ENCODE measurements around the gene RUNX2. TPM values are rescaled to one million over a fixed set of nuclear protein-coding genes. Genes with fewer than 3 reads are reported as not detected.
"Not testable (repeated sequence)": the region's sequence is repeated elsewhere in the genome, so short reads cannot be mapped to it uniquely, and the experiment has no call there.

The RUNX2 gene
- total RNA-seq (4.7 TPM), polyA plus RNA-seq (ENCODE audit: insufficient read depth, low read depth, low replicate concordance) (2.3 TPM)
- long read RNA-seq, donor 1 = 0 reads
- long read RNA-seq, donor 2 = 0 reads
- long read RNA-seq, donor 3 = 0 reads
- long read RNA-seq, donor 4 = 0 reads
- long read RNA-seq, donor 5 = 0 reads
- long read RNA-seq, donor 6 = 0 reads
- long read RNA-seq, donor 7, partial matches to known transcripts = 0 of 1 reads
- long read RNA-seq, donor 7, other reads (novel, unspliced or antisense) = 1 of 1 reads
- long read RNA-seq, donor 8 = 0 reads
- long read RNA-seq, donor 9 = 0 reads
- long read RNA-seq, donor 10, partial matches to known transcripts = 0 of 1 reads
- long read RNA-seq, donor 10, other reads (novel, unspliced or antisense) = 0 of 1 reads

DNA sequence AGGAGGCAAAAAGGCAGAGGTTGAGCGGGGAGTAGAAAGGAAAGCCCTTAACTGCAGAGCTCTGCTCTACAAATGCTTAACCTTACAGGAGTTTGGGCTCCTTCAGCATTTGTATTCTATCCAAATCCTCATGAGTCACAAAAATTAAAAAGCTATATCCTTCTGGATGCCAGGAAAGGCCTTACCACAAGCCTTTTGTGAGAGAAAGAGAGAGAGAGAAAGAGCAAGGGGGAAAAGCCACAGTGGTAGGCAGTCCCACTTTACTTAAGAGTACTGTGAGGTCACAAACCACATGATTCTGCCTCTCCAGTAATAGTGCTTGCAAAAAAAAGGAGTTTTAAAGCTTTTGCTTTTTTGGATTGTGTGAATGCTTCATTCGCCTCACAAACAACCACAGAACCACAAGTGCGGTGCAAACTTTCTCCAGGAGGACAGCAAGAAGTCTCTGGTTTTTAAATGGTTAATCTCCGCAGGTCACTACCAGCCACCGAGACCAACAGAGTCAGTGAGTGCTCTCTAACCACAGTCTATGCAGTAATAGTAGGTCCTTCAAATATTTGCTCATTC, at the start of gene RUNX2:
Gene RUNX2, plus strand, starts transcription at position 375 of the 567 bp plus-strand sequence. CDS start 397 bp downstream, outside the sequence.
- no peak for DNase-seq
- Histone ChIP-seq H3K27ac (ENCODE audit: low read depth in 2 of 2, low read length in 2 of 2) (no peak within 1 kb of the TSS), H3K4me1 (ENCODE audit: control insufficient read depth in 2 of 3, insufficient read depth in 2 of 3, low read depth in 1 of 3, low read length in 3 of 3) (no peaks in the 10 kb centered on the region), H3K36me3 (ENCODE audit: control insufficient read depth in 2 of 3, insufficient read depth in 3 of 3, low read length in 3 of 3) (no peaks in the 10 kb centered on the region), H3K4me3 (ENCODE audit: low read length in 3 of 3) (peak within 1 kb of the TSS in 2 of 3 donors; percentile 41 to 56), H3K9me3 (ENCODE audit: control insufficient read depth in 2 of 3, insufficient read depth in 1 of 3, low read length in 3 of 3) (no peaks in the 10 kb centered on the region), H3K27me3 (ENCODE audit: control insufficient read depth, insufficient read depth, low read length) (no peaks in the 10 kb centered on the region), H3K9ac (ENCODE audit: low read length in 3 of 3) (peak within 1 kb of the TSS in 1 of 3 donors; percentile 19)
- TF ChIP-seq CTCF (IDR thresholded peaks at IDR 0.05; ENCODE audit: borderline replicate concordance, extremely low read depth, insufficient read depth) = no peak
- no peak for FAIRE-seq
- intact Hi-C loops (cut with DNase I) = no loop called here

- DNase-seq (no peak), FAIRE-seq (no peak)
- no peaks in the 10 kb centered on the region for H3K36me3 ChIP-seq (ENCODE audit: control insufficient read depth in 2 of 3, insufficient read depth in 3 of 3, low read length in 3 of 3)
- TF ChIP-seq CTCF (IDR thresholded peaks at IDR 0.05; ENCODE audit: borderline replicate concordance, extremely low read depth, insufficient read depth) = no peak
- H3K4me3 ChIP-seq (ENCODE audit: low read length in 3 of 3) = no peak overlapping the region
- H3K27ac ChIP-seq (ENCODE audit: low read depth in 2 of 2, low read length in 2 of 2) = no peak overlapping the region
- no peak overlapping the region for H3K9ac ChIP-seq (ENCODE audit: low read length in 3 of 3)
- H3K27me3 ChIP-seq (ENCODE audit: control insufficient read depth, insufficient read depth, low read length) = no peaks in the 10 kb centered on the region
- no peaks in the 10 kb centered on the region for H3K9me3 ChIP-seq (ENCODE audit: control insufficient read depth in 2 of 3, insufficient read depth in 1 of 3, low read length in 3 of 3)
- no peaks in the 10 kb centered on the region for H3K4me1 ChIP-seq (ENCODE audit: control insufficient read depth in 2 of 3, insufficient read depth in 2 of 3, low read depth in 1 of 3, low read length in 3 of 3)
- intact Hi-C loops (cut with DNase I) = no loop called here
Observed at GRCh38 chr6:45278367-45278766, 49.8 kb upstream of the RUNX2 start.

DNA sequence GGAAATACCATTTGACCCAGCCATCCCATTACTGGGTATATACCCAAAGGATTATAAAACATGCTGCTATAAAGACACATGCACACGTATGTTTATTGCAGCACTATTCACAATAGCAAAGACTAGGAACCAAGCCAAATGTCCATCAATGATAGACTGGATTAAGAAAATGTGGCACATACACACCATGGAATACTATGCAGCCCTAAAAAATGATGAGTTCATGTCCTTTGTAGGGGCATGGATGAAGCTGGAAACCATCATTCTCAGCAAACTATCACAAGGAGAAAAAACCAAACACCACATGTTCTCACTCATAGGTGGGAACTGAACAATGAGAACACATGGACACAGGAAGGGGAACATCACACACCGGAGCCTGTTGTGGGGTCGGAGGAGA, 41.4 kb upstream of the RUNX2 start:
- H3K9ac ChIP-seq (ENCODE audit: low read length in 3 of 3); H3K4me1 ChIP-seq (ENCODE audit: control insufficient read depth in 2 of 3, insufficient read depth in 2 of 3, low read depth in 1 of 3, low read length in 3 of 3); DNase-seq; H3K36me3 ChIP-seq (ENCODE audit: control insufficient read depth in 2 of 3, insufficient read depth in 3 of 3, low read length in 3 of 3); intact Hi-C loops (cut with DNase I); H3K27ac ChIP-seq (ENCODE audit: low read depth in 2 of 2, low read length in 2 of 2); H3K4me3 ChIP-seq (ENCODE audit: low read length in 3 of 3); FAIRE-seq; H3K27me3 ChIP-seq (ENCODE audit: control insufficient read depth, insufficient read depth, low read length); H3K9me3 ChIP-seq (ENCODE audit: control insufficient read depth in 2 of 3, insufficient read depth in 1 of 3, low read length in 3 of 3): not testable (repeated sequence)

DNA sequence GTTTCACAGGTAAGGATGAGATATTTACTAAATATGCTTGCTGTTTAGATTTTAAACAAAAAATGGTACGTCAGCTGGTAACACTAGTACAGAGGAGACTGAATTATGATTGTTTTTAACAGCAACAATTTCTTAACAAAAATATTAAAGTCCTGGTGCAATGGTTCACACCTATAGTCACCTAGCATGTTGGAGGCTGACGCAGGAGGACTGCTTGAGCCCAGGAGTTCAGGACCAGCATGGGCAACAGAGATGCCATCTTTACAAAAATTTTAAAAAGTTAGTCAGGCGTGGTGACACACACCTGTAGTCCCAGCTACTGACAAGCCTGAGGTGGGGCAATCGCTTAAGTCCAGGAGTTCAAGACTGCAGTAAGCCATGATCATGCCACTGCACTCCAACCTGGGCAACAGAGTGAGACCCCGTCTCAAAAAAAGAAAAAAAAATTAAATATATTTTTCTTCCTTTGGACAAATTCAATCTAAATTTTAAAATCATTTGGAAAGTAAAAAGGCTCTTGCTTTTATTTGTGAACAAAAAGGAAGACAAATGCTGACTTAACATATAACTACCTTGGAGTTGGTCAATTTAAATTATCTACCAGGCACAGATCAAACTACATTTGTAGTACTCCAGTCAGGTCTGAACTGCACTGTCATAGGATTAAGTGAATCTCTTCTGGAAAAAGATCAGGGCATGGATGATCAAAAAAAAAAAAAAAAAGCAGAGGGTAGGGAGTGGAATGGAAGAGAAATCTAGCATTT, 38.2 kb upstream of the RUNX2 start:
- FAIRE-seq (no peak), DNase-seq (no peak)
- Histone ChIP-seq H3K9me3 (ENCODE audit: control insufficient read depth in 2 of 3, insufficient read depth in 1 of 3, low read length in 3 of 3) (peaks cover 0 to 2% (median 0%) of the 10 kb centered on the region in 3 donors), H3K9ac (ENCODE audit: low read length in 3 of 3) (no peak overlapping the region), H3K4me3 (ENCODE audit: low read length in 3 of 3) (no peak overlapping the region), H3K27me3 (ENCODE audit: control insufficient read depth, insufficient read depth, low read length) (no peaks in the 10 kb centered on the region), H3K36me3 (ENCODE audit: control insufficient read depth in 2 of 3, insufficient read depth in 3 of 3, low read length in 3 of 3) (no peaks in the 10 kb centered on the region), H3K27ac (ENCODE audit: low read depth in 2 of 2, low read length in 2 of 2) (no peak overlapping the region), H3K4me1 (ENCODE audit: control insufficient read depth in 2 of 3, insufficient read depth in 2 of 3, low read depth in 1 of 3, low read length in 3 of 3) (no peaks in the 10 kb centered on the region)
- intact Hi-C loops (cut with DNase I) = no loop called here
- TF ChIP-seq CTCF (IDR thresholded peaks at IDR 0.05; ENCODE audit: borderline replicate concordance, extremely low read depth, insufficient read depth) = no peak
